GM21447 (cell line): ENCODE measurements around the gene KRT77.

Experiments
- ATAC-seq: cut with Tn5 transposase; IDR thresholded peaks from one replicate; pipeline ENCODE4 v1.9.1; 2021; ENCODE audit not compliant: unreplicated experiment

The KRT77 gene

DNA sequence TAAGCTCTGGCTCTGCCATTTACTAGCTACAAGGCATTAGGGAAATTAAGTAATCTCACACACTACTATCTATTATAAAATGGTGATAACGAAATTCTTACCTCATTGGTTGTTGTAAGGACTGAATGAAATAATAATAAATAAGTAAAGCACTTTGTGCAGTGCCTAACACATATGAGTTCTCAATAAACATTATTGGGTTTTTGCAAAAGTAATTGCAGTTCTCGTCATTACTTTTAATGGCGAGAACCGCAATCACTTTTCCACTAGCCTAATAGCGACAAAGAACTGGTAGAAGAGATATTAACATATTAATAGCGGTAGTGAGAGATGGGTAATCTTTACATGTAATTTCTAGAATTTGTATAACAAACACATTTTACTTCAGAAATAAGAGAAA is 9.2 kb downstream of the KRT77 start:
- no peak for ATAC-seq

DNA sequence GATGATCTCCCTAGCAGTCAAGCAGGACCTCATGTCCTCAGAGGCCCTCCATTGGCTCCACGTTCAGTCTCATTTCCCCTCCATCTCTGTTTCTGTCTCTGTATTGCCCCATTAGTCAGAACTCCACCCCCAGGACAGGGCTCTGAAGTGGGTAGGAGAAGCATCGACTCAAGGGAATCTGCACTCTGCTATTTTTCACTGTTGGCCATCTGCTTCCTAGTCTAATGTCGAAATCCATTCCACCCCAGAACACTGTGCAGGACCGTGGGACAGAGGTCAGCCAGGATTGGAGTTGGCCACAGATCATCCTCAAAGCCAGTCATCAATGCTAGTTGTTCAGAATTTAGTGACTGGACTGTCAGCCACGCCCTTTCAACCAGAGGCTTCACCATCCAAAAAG is 10.1 kb downstream of the KRT77 start:
- ATAC-seq = no peak

DNA sequence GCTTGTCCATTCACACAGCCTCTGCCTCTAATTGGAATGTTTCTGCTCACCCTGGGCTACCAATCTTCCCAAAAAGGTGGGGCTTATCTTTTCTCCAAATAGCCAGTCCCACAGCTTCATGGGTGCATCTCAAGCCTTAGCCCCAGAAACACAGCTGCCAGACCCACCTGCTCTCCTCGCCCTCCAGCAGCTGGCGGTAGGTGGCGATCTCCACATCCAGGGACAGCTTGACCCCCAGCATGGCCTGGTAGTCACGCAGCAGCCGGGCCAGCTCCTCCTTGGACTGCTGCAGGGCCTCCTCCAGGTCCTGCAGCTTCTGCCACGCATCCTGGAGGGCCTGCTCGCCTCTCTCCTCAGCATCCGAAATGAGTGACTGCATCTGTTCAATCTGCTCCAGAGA is 11.1 kb downstream of the KRT77 start:
- ATAC-seq = no peak

DNA sequence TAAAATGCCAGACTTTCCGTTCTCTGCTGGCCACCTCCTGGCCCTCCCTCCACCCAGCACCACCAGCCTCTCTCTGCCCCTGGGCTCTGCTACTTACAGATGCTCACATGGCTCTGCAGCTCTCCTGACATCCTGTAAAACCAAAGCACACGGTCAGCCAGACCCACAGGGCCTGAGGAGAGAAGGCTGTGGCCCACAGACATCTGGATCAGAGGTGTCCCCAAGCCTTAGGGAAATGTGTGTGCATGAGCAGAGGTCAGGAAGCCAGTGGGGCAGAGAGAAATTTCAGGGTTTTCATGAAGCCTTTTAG is 11.5 kb downstream of the KRT77 start:
- no peak for ATAC-seq

DNA sequence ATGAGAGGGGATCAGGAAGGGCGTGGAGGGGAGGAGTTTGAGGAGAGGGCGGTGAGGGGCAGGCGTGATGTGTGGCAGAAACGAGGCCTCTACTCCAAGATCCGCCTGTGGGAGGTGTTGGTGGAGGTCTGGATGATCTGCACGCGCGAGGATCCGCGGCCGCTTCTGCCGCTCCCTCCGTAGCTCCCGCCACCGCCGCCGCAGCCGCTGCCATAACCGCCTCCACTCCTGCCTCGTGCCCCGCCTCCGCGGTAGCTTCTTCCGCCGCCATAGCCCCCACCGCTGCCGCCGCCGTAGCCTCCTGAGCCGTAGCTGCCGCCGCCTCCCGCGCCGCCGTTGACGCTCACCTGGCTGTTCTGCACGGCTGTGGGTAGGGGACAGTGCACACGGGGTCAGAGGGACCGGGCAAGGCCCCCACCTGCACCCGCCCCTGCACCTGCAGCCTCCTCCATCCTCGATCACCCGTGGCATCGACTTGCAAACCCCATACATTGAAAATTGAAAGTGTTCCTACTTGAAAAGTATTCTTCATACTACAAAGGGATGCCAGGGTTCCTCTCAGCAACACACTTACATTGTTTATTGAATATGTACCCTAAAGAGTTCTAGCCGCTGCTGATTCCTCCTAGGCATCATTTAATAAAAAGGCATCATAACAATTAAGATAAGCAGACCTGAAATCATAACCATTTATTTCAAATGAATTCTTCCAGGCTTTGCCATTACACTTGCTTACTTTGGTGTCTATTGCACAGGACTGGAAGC is 12.1 kb downstream of the KRT77 start:
- ATAC-seq = no peak

DNA sequence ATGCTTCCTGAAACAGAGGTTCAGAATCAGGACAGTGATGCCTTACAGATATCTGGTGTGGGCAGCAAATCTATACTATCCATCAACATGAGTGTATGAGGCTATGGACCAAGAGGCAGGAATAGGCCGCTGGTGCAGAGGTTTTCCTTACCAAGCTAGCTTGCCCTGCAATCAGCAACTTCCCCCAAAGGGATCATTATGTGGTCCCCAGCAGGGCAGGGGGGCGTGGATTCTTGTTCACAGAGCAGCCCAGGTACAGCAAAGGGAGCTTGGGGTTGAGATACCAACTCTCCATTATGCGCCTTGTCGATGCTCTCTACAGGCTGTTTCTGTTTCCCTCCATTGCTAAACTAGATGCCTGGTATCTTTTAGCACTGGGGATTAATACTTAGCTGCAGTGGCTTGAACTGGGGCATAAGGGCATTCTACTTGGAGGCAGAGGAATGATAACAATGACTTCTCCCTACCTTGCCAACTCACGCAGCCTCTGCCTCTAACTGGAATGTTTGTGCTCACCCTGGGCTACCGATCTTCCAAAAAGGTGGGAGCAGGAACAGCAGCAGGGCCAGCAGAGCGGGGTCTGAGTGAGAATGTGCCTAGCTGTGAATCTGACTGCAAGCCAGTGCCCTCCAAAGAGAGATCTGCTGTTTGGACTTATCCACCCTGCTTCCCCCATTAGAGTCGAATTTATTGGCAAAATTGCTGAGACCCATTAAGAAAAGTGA is 12.8 kb downstream of the KRT77 start:
- no peak for ATAC-seq

DNA sequence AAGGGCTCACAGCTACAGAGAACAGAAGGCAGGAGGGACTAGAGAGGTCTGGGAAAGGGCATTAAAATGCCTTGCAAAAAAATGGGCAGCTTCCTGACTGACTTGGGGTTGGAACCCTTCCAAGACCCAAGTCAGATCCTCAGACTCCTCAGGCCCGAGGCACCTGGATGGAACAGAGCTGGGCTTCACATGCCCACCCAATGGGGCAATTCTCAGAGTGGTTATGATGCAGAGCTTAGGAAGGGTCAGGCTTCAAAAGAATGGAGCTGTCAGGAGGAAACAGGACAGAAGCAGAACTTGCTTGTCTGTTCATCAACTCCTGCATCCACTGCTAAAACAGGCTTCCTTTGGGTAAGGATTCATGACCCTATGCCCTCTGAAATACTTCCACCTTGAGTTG is 13.4 kb downstream of the KRT77 start:
- no peak for ATAC-seq

DNA sequence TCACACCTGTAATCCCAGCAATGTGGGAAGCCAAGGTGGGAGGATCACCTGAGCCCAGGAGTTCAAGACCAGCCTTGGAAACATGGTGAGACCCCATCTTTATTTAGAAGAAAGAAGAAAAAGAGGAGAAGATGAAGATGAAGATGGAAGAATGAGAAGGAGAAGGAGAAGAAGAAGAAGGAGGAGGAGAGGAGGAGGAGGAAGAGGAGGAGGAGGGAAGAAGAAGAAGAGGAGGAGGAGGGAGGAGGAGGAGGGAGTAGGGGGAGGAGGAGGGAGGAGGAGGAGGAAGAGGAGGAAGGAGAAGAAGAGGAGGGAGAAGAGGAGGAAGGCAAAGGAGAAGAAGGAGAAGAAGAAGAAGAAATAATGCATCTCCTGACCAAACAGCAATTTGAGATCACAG is 14.1 kb downstream of the KRT77 start:
- no peak for ATAC-seq

DNA sequence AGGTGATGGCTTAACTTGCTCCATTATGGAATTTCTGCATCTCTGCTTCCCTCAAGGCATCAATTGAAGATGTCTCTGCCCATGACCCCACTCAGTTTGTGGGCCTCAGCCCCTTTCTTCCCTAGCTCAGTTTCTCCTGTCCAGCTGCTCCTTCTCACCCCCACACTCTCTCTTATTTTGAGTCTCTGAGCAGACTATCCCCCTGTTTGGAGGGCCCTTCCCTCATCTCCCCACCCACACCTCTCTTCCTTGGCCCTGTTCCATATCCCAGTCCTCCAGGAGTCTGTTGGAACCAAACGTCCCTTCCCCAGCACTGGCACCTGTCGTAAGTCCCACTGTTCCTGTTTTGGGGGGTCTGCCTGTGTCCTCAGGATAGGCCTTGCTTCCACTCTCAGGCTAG is 14.8 kb downstream of the KRT77 start:
- ATAC-seq = no peak

DNA sequence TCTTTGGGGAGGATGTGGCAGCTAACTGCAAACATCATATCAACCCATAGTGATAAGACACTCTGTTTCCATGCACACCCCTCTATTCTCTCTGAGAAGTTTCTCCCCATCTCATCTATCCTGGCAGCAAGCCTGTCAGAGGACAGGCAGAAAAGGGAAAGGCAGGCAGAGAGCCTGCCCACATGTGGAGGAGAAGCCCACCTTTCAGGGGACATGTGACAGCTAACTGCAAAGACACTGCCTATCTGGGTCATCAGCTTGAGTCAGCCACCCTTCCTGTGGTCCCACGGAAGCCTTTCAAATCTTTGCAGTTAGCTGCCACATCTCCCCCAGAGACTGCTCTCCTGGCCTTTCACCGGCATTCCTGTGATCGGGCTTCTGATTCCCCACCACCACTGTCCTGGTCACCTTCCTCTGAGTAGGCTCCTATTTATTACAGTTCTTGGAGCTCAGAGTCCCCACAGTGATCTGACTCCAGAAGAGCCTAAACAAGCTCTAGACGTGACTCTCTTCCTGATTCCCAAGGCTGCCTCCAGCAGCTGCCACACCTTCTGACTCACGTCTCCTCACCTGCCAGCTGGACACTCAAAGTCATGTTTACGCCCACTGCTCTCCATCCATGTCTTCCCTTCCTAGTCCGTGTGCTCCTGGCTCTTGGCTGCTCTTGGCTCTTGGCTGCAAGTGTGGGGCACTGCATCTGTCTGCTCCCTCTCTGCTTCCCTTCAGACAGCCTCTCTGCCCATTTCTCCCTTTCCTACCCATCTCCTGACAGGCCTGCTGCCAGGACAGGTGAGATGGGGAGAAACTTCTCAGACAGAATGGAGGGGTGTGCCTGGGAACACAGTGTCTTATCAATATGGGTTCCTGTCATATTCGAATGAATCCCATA is 15.6 kb downstream of the KRT77 start:
- ATAC-seq = no peak

DNA sequence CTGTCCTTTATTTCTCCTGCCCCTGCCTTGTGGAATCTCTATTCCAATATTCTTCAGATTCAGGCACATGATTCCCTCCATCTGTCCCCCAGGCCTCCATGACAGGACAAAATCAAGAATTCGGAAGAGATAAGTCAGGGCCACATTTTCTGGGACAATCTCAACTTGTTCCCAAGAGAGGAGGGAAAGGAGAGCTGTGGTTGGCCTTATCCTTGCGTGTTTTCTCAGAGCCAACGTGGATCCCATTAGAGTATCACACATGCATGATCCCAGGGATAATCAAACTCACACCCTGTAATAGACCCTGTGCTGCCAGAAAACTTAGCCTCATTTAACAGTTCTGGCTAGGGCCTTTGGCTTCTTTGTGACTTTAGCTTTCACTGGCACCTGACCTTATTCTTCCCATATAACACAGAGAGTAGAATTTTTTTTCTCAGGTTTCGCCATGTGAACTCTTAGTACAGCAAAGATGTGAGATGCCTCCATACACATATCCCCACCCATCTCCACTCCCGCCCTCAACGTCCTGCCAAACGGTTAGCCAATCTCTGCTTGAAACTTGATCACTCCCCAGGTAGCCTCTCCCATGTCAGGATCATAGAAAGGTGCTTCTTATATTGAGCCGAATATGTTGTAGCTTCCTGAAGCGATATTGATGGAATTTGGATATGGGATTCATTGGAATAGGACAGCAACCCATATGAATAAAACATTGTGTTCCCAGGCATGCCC is 16.4 kb downstream of the KRT77 start:
- ATAC-seq = no peak

DNA sequence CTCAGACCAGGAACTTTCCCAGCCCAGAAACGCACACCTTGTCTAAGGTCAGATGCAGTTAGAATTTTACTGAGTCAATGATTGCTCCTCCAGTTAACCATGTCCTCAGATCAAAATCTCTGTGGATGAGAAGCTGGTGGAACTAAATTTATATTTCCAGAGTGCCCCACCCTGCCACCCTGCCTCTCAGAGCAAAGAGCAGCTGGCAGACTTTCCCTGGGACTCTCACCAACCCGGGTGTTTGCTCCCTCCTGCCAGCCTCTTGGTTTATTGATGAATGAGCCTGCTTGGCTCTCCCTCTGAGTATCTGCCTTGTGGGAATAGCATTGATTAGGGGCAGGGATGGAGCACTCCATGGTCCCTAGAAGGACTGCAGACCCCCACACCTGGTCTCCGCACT is 17.3 kb downstream of the KRT77 start:
- no peak for ATAC-seq

DNA sequence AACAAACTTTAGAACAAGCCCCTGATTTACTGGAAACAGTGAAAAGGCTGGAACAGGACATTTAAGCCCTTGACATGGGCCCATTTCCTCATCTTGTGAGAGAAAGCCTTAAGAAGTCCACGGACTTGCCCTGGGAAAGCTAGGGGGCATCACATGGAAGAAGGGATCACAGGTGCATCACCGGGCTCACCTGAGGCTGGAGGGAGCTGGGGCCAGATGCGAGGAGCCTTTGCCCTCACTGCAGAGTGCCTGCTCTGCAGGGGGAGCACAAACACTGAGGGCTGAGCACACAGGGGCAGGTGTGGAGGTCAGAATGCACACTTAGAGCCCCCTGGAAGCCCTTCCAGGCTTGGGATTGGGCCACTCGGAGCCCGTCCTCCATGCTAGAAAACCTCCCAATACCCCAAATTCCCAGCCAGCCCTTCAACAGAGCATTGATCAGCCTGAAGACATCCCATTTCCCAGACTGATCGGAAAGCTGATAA is 17.9 kb downstream of the KRT77 start:
- ATAC-seq = no peak

DNA sequence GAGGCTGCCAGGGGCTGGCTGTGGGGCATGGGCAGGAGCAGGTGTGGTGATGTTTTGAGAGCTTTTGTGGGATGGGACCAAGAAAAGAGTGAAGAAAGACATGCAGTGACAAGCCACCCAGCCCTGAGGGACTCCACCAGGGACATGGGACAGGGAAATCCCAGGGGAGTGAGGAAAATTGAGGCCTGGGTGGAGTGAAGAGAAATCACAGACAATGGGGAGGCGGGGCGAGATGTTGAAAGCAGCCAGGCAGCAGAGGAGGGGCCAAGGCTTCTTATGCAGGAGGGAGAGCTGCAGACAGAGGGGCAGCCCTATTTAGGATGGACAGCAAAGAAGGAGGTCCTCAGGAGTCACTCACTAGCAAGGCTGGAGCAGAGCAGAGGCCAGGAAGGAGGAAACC is 18.9 kb downstream of the KRT77 start:
- ATAC-seq = no peak

DNA sequence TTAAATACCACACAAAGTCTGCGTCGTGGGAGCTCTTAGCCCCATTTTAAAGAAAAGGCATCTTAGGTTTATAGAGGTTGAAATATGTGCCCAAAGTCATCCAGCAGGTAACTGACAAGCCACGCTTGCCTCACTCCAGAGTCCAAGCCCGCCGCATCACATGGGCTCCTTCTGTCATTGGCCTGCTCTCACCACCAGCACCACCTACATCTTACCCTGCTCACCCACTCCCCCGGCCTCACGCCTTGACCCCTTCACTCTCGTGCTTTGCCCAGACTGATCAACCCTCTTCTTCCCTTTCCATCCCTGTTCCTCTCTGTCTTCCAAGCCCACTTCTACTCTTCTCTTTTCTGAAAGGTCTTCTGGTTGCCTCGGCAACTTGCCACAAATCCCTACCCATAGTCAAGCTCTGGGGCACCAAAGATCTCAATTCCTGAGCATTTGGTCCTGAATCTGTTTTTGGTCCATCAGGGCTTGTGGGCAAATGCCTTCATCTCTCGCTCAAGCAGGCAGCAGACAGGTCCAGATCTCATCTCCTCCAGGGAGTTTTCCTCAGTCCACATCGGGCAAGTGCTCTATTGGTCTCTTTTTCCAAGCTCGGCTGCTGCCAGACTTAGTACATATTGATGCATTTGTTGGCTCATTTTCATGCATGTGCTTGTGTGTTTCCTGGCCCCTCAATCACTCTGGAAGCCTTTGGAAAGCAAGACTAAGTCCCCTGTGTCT is 19.6 kb downstream of the KRT77 start:
- no peak for ATAC-seq

DNA sequence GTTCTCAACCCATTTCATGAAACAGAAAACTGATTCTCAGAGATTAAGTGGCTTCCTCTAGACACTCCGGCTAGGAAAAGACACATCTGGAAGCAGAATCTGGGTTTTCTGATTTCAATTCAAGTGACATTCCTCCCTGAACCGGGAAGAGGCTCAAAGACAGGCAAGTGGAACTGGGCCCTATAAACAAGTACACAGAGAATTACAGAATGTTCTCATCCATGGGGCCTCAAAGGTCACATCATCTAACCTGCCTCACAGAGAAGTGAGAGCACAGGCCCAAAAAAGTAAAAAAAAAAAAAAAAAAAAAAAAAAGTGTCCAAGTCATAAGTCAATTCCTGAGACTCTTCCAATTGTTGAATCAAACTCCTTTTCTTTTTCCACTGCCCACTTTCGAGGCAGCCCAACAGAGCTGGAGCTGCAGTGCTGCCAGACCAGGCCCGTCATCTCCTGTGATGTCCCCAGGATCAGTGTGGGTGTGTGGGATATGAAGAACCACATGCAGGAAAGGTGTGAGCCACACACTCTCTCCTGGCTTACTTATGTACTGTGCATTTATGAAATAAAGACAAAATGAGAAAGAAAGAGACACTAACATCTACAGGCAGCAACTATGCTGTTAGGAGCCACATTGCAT is 20.3 kb downstream of the KRT77 start:
- no peak for ATAC-seq

DNA sequence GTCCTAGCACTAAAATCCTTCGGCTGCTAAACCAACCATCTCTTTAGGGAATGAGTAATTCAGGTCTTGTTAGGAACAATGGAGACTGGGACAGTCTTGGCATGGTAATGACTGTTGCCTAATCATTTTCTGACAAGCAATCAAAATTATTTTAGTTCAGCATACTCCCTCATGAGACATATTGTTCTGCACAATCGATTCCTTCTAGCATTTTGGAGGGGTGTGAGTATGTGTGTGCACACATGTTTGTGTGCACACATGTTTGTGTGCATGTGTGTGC is 21.0 kb downstream of the KRT77 start:
- ATAC-seq = no peak

DNA sequence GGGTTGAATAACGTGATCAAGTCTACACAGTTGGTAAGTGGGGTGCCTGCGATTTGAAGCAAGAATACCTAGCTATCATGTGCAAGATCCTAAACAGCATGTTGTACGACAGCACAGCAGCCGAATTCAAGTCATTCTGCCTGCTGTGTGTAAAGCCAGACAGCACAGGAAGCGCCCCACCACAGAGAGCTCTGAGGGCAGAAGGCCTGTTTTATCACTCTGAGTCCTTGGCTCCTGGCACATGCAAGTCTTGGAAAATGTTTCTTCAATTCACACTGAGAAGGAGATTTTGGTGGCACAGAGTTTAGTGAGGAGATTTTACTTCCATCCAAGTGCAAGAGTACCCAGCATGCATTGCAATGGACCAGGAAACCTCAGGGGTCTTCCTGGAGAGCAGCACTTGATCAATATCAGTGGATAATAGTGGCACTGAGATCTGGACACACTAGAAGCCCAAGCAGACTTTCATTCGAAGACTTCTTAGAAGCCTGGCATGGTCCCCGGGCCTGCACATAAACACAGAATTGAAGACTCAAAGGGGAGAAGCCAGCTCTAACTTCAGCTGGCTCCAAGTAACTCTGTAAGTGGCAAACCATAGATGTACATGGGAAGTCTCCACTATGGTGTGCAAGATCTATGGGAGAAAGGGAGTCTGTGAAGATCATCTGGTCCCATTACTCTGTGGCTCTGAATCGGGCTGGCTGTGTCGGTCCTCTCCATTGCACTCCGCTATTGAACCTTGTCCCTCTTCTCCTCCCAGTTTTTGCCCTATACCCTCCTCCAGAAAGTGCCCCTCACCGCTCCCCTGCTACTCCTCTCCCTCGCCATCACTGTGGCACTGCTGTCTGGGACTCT is 21.6 kb downstream of the KRT77 start:
- ATAC-seq = no peak

DNA sequence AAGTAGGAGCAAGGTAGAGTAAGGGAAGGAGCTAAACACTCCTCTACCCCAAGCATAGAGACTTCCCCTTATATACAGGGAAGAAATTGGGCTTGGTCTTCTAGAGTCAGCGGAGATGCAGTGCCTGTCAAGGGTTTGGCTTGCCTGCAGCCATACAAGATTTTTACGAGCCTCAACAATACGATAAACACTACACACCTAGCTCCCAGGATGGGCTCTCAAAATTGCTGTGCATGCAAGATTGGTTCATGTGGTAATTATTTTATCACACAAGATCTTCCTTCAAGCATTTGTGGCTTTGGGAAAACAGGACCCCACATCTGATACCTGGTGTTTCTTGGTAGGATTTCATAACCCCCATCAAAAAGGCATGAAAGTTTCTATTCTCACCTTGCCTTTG is 23.0 kb downstream of the KRT77 start, which contains the start of gene KRT1:
KRT1 (minus strand) TSS at position 45 of the 400 bp plus-strand sequence. CDS start 59 bp downstream, outside the sequence.
- ATAC-seq = no peak
